Measurements from ENCODE around the gene TMPRSS11B. TPM values are rescaled to one million over a fixed set of nuclear protein-coding genes. Genes with fewer than 3 reads are reported as not detected.

Gene TMPRSS11B
- total RNA-seq, 4 donors from 2014 or later = 60.0 to 365 (median 290) TPM

- no peak for DNase-seq
- H3K4me3 ChIP-seq = no peak overlapping the region
- H3K36me3 ChIP-seq = no peaks in the 10 kb centered on the region
- intact Hi-C loops (cut with DNase I) = no loop called here
- no peaks in the 10 kb centered on the region for H3K27me3 ChIP-seq
- no peaks in the 10 kb centered on the region for H3K9me3 ChIP-seq
- WGBS, 2 donors = 18 to 26% methylated on average over 2 of the region's 2 CpGs
- H3K27ac ChIP-seq = peak overlapping the region in 2 of 4 donors; percentile 19 to 72
- peaks cover 0 to 53% (median 4%) of the 10 kb centered on the region in 3 donors for H3K4me1 ChIP-seq
- no peak for TF ChIP-seq POLR2A (IDR thresholded peaks at IDR 0.05)
- TF ChIP-seq CTCF (IDR thresholded peaks at IDR 0.05) = no peak
These were observed 68.6 kb downstream of the TMPRSS11B start for GRCh38 chr4:68176904-68177303.

Other genes starting within 250 kb of the TMPRSS11B start
- gene TMPRSS11F, start 115.8 kb downstream of the TMPRSS11B start, total RNA-seq = 10 to 100 TPM; 12.6 to 49.6 (median 19.0) TPM
- 10 to 100 TPM; 36.1 to 79.9 (median 50.7) TPM for gene YTHDC1, start 104.4 kb upstream of the TMPRSS11B start, total RNA-seq
- gene TMPRSS11E, start 201.8 kb upstream of the TMPRSS11B start, total RNA-seq = 100 to 1,000 TPM; 175 to 359 (median 271) TPM